T-helper 1 cell treated with Interleukin-12 subunit alpha and Interleukin-12 subunit beta and Interleukin-4 antibody, amounts not matched to agents 30 μg/mL and 1 μg/mL, for 36 hours (primary cell): ENCODE results near the gene DCST2.

ENCODE experiments used
- H3K27ac Mint-ChIP-seq: one replicate; pipeline ENCODE4 v1.8.0; 2021; ENCODE audit warnings: mild to moderate bottlenecking, mixed read lengths
- H3K27me3 Mint-ChIP-seq: one replicate; pipeline ENCODE4 v1.8.0; 2021; ENCODE audit warnings: low read depth, mixed read lengths
- H3K36me3 Mint-ChIP-seq: one replicate; pipeline ENCODE4 v1.8.0; 2021; ENCODE audit warnings: low read depth, mixed read lengths
- H3K4me1 Mint-ChIP-seq: one replicate; pipeline ENCODE4 v1.8.0; 2021; ENCODE audit warnings: low read depth, mixed read lengths
- H3K4me3 Mint-ChIP-seq: one replicate; pipeline ENCODE4 v1.8.0; 2021; ENCODE audit warnings: mild to moderate bottlenecking, moderate library complexity, mixed read lengths
- H3K9me3 Mint-ChIP-seq: one replicate; pipeline ENCODE4 v1.8.0; 2021; ENCODE audit warnings: mixed read lengths

The DCST2 gene

GRCh38 chr1:155044812-155045657 is 11.5 kb upstream of the DCST2 start:
- no peaks in the 10 kb centered on the region for H3K9me3 Mint-ChIP-seq
- H3K27me3 Mint-ChIP-seq, result peaks cover 4% of the 10 kb centered on the region
- H3K4me1 Mint-ChIP-seq, result peaks cover 12% of the 10 kb centered on the region
- no peak overlapping the region for H3K4me3 Mint-ChIP-seq
- no peak overlapping the region for H3K27ac Mint-ChIP-seq
- H3K36me3 Mint-ChIP-seq, result no peaks in the 10 kb centered on the region

DNA sequence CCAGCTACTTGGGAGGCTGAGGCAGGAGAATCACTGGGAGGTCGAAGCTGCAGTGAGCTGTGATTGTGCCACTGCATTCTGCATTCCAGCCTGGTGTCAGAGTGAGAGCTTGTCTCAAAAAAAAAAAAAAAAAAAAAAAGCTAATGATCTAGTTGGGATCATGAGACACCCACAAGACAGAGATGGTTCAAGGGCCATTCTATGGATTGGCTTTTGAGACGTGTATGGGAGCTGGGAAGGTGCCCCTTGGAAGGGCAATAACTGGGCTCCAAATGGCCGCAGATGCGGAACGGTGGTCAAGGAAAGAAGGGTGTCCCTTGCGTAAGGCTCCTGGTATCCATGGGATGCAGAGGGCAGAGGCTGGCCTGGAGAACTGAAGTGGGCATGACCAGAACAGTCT is 10.8 kb upstream of the DCST2 start:
- H3K27ac Mint-ChIP-seq, result no peak overlapping the region
- H3K4me3 Mint-ChIP-seq, result no peak overlapping the region
- no peaks in the 10 kb centered on the region for H3K9me3 Mint-ChIP-seq
- peaks cover 7% of the 10 kb centered on the region for H3K4me1 Mint-ChIP-seq
- no peaks in the 10 kb centered on the region for H3K36me3 Mint-ChIP-seq
- H3K27me3 Mint-ChIP-seq, result peaks cover 4% of the 10 kb centered on the region

- no peak overlapping the region for H3K4me3 Mint-ChIP-seq
- H3K4me1 Mint-ChIP-seq, result peaks cover 7% of the 10 kb centered on the region
- no peaks in the 10 kb centered on the region for H3K36me3 Mint-ChIP-seq
- H3K27ac Mint-ChIP-seq, result no peak overlapping the region
- no peaks in the 10 kb centered on the region for H3K9me3 Mint-ChIP-seq
- H3K27me3 Mint-ChIP-seq, result peaks cover 4% of the 10 kb centered on the region
Observed at GRCh38 chr1:155043793-155044192, 10.2 kb upstream of the DCST2 start.

DNA sequence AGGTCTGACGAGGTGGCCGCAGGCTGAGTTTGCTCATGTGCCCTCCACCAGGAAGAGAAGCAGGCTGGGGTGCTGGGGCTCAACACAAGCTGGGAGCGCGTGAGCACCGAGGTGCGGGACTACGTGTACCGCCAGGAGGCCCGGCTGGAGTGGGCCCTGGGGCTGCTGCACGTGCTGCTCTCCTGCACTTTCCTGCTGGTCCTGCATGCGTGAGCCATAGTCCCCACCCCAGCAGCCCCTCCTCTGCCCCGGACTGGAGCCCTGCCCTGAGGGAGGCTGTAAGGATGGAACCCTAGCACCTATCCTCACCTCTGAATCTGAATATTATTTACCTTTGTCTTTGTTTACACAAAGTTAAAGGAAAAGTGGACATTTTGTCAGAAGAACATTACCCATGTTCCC is 9.7 kb upstream of the DCST2 start:
- Mint-ChIP-seq H3K36me3 (no peaks in the 10 kb centered on the region), H3K4me1 (peaks cover 7% of the 10 kb centered on the region), H3K9me3 (no peaks in the 10 kb centered on the region), H3K4me3 (no peak overlapping the region), H3K27ac (no peak overlapping the region), H3K27me3 (peaks cover 9% of the 10 kb centered on the region)

- peaks cover 7% of the 10 kb centered on the region for H3K4me1 Mint-ChIP-seq
- H3K27me3 Mint-ChIP-seq, result peaks cover 14% of the 10 kb centered on the region
- no peak overlapping the region for H3K4me3 Mint-ChIP-seq
- H3K27ac Mint-ChIP-seq, result no peak overlapping the region
- H3K36me3 Mint-ChIP-seq, result no peaks in the 10 kb centered on the region
- no peaks in the 10 kb centered on the region for H3K9me3 Mint-ChIP-seq
Observed at GRCh38 chr1:155042789-155043188, 9.2 kb upstream of the DCST2 start.

- Mint-ChIP-seq H3K27me3 (peaks cover 24% of the 10 kb centered on the region), H3K4me3 (no peak overlapping the region), H3K9me3 (no peaks in the 10 kb centered on the region), H3K36me3 (no peaks in the 10 kb centered on the region), H3K4me1 (peaks cover 7% of the 10 kb centered on the region), H3K27ac (no peak overlapping the region)
Observed at GRCh38 chr1:155040358-155041093, 6.9 kb upstream of the DCST2 start.

GRCh38 chr1:155039308-155039669 is 5.7 kb upstream of the DCST2 start:
- no peaks in the 10 kb centered on the region for H3K4me1 Mint-ChIP-seq
- no peak overlapping the region for H3K27ac Mint-ChIP-seq
- H3K4me3 Mint-ChIP-seq, result no peak overlapping the region
- no peaks in the 10 kb centered on the region for H3K36me3 Mint-ChIP-seq
- H3K27me3 Mint-ChIP-seq, result peaks cover 24% of the 10 kb centered on the region
- no peaks in the 10 kb centered on the region for H3K9me3 Mint-ChIP-seq

- H3K4me1 Mint-ChIP-seq, result no peaks in the 10 kb centered on the region
- H3K9me3 Mint-ChIP-seq, result no peaks in the 10 kb centered on the region
- H3K27ac Mint-ChIP-seq, result no peak overlapping the region
- no peaks in the 10 kb centered on the region for H3K36me3 Mint-ChIP-seq
- H3K4me3 Mint-ChIP-seq, result no peak overlapping the region
- H3K27me3 Mint-ChIP-seq, result peaks cover 24% of the 10 kb centered on the region
Observed at GRCh38 chr1:155038602-155039307, 5.2 kb upstream of the DCST2 start.

- no peaks in the 10 kb centered on the region for H3K36me3 Mint-ChIP-seq
- peaks cover 24% of the 10 kb centered on the region for H3K27me3 Mint-ChIP-seq
- H3K9me3 Mint-ChIP-seq, result no peaks in the 10 kb centered on the region
- H3K4me1 Mint-ChIP-seq, result no peaks in the 10 kb centered on the region
- H3K4me3 Mint-ChIP-seq, result no peak overlapping the region
- H3K27ac Mint-ChIP-seq, result no peak overlapping the region
Observed at GRCh38 chr1:155037851-155038441, 4.4 kb upstream of the DCST2 start.

- Mint-ChIP-seq H3K4me1 (no peaks in the 10 kb centered on the region), H3K9me3 (no peaks in the 10 kb centered on the region), H3K4me3 (no peak overlapping the region), H3K27ac (no peak overlapping the region), H3K27me3 (peaks cover 19% of the 10 kb centered on the region), H3K36me3 (no peaks in the 10 kb centered on the region)
Observed at GRCh38 chr1:155037043-155037442, 3.5 kb upstream of the DCST2 start.

- Mint-ChIP-seq H3K27me3 (peaks cover 19% of the 10 kb centered on the region), H3K9me3 (no peaks in the 10 kb centered on the region), H3K36me3 (no peaks in the 10 kb centered on the region), H3K4me1 (no peaks in the 10 kb centered on the region), H3K4me3 (no peak overlapping the region), H3K27ac (no peak overlapping the region)
Observed at GRCh38 chr1:155035936-155036335, 2.4 kb upstream of the DCST2 start.

GRCh38 chr1:155034318-155035208 is 982 bp upstream of the DCST2 start:
- Mint-ChIP-seq H3K27ac (no peak overlapping the region), H3K4me3 (no peak overlapping the region)

DNA sequence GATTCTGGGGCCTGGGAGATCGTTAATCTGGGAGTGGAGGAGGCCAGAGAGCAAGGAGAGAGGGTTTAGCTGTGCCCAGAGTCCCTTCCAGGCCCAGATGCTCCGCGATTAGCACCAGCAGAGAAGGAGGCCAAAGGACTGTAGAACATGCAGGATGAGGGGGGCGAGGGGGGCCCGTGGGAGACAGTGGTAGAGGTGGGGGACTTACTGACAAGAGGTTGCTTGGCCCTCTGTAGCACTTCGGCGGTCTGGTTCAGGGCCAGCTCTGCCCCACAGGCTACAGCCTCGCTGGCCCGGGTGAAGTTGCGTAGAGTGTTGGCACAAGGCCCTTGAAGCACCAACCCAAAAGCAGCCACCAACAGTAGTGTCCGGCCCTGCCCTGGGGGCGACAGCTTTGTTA is 695 bp downstream of the DCST2 start:
- no peak overlapping the region for H3K27ac Mint-ChIP-seq
- H3K36me3 Mint-ChIP-seq, result no peaks in the 10 kb centered on the region
- no peaks in the 10 kb centered on the region for H3K9me3 Mint-ChIP-seq
- no peak overlapping the region for H3K4me3 Mint-ChIP-seq
- H3K4me1 Mint-ChIP-seq, result no peaks in the 10 kb centered on the region
- H3K27me3 Mint-ChIP-seq, result peaks cover 11% of the 10 kb centered on the region

More at GRCh38 chr1:155034318-155035208, 982 bp upstream of the DCST2 start:
- peaks cover 19% of the 10 kb centered on the region for H3K27me3 Mint-ChIP-seq
- H3K36me3 Mint-ChIP-seq, result no peaks in the 10 kb centered on the region
- no peaks in the 10 kb centered on the region for H3K9me3 Mint-ChIP-seq
- H3K4me1 Mint-ChIP-seq, result no peaks in the 10 kb centered on the region

- no peaks in the 10 kb centered on the region for H3K4me1 Mint-ChIP-seq
- H3K27me3 Mint-ChIP-seq, result no peaks in the 10 kb centered on the region
- H3K27ac Mint-ChIP-seq, result no peak overlapping the region
- no peaks in the 10 kb centered on the region for H3K9me3 Mint-ChIP-seq
- no peak overlapping the region for H3K4me3 Mint-ChIP-seq
- no peaks in the 10 kb centered on the region for H3K36me3 Mint-ChIP-seq
Observed at GRCh38 chr1:155030899-155031298, 2.7 kb downstream of the DCST2 start.
